NCI-H446 (cell line): ENCODE results near the gene TMPRSS11F.

Experiments used
- DNase-seq, 2 experiments: peaks; one replicate each; lab custom pipeline; 2025; lab: John Stamatoyannopoulos, UW

Gene TMPRSS11F

DNA sequence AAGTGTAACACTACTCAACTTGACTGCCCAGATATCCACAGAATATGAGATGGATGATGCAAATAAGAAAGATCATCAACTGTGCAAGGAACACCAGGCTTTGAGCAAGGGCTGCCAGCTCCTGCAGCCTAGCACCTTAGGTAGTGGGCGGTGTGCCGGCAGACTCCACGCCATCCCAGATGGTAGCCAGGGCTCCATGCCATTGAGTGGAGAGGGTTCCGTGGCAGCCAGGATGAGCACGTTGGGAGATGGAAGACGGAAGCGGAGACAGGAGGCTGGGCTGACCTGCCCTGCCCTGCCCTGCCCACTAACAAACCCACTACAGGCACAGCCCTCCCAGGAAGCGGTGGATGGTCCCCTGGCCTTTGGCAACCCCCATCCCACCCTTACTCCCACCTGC is 51.9 kb downstream of the TMPRSS11F start:
- no peak for DNase-seq

GRCh38 chr4:68077301-68077700 is 52.4 kb downstream of the TMPRSS11F start:
- no peak for DNase-seq

- DNase-seq, result no peak
Observed at GRCh38 chr4:68076194-68076593, 53.5 kb downstream of the TMPRSS11F start.

DNA sequence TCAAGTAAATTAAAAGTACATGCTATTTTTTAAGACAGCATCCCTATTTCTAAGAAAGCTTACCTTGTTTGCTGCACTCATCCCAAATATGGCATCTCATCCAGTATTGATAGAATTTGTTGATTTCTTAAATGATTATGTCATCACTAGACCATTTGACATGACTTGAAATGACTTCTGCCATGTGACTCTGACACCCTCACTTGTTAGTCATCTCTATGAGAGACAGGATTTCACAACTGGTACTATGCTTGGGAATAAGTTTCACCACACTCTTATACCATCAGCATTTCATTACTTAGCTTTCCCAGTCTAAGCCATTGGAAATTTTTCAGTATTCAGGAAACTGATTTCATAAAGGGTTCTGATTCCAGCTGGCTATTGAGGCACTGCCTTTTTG is 55.3 kb downstream of the TMPRSS11F start:
- no peak for DNase-seq

- no peak for DNase-seq
Observed at GRCh38 chr4:68070302-68070701, 59.4 kb downstream of the TMPRSS11F start.

- DNase-seq, result no peak
Observed at GRCh38 chr4:68062501-68062900, 67.2 kb downstream of the TMPRSS11F start.

GRCh38 chr4:68038272-68038671 is 91.4 kb downstream of the TMPRSS11F start:
- DNase-seq, result no peak

DNA sequence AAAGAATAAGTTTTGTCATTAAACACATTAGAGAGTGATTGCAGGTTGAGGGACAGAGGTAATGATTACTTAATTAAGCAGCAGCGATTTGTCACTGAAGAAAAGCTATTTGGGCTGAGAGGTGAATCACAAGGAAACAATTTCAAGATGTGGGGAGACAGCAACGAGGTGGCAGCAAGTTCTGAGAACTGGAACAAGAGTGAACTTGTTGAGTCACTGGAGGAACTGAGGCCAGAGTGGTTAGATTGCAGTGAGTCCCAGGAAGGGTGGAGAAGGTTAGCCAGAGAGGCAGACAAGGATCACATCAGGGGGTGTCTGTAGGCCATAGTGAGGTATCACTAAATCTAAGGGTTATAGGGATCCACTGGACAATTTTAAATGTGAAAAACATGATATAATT is 108.5 kb downstream of the TMPRSS11F start:
- DNase-seq, result no peak

- DNase-seq, result no peak
Observed at GRCh38 chr4:68011684-68012083, 118.0 kb downstream of the TMPRSS11F start.
